Stimulated activated CD4-positive, alpha-beta T cell treated with anti-CD3 and anti-CD28 coated beads, TNF-alpha, amount 100 ng/mL, for 4 hours (primary cell): ENCODE measurements around the gene SUMO1.
A peak's percentile ranks its signal among the peaks of the same experiment; 100 is the strongest.
"Not testable (repeated sequence)": the region's sequence is repeated elsewhere in the genome, so short reads cannot be mapped to it uniquely, and the experiment has no call there.

Source experiments
- DNase-seq, 3 experiments: peaks; one replicate each; pipeline ENCODE4 v3.0.0-alpha.2; 2020; ENCODE audit warnings: low read depth in 3 of 3

The SUMO1 gene

GRCh38 chr2:202238234-202239197 lies at the start of gene SUMO1:
Gene SUMO1, minus strand, starts transcription at chr2:202238597. Its CDS starts 146 bp downstream, at chr2:202238451.
- DNase-seq = peak; percentile 75 to 85 (median 78)

- DNase-seq = no peak
Observed at GRCh38 chr2:202286595-202286994, 48.2 kb upstream of the SUMO1 start.

- DNase-seq = no peak
Observed at GRCh38 chr2:202278944-202279343, 40.5 kb upstream of the SUMO1 start.

DNA sequence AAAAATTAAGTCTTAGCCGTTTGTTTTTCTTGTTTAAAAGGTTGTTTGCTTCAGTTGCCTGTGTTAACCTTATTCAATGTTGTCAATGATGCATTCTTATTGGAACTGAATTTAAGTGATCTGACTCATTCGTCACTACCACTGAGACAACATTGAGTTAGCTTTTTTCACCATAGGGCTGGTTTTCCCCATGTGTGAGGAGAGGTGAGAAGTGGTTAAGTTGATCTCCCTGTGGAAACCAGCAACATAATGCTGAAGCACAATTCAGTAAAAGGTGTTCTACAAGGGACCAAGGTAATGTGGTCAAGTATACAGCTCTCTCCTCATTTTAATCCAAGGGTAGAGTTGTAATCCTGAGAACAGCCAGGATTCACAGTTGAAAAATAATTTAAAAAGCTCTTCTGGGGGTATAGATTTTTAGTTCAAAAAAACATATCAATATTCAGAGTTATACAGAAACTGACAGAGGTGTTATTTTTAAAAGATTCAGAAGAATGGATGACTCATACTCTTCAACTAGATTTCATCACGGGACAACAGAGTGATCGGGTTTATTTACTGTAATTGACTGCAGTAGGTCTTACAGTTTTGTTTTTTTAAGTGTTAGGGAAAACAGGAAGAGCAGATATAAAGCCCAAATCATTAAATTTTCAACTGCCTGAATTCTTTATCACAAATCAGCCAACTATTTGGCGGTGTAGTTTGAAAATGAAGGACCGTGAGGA lies 39.8 kb upstream of the SUMO1 start:
- no peak for DNase-seq

GRCh38 chr2:202276078-202276720 lies 37.8 kb upstream of the SUMO1 start:
- not testable (repeated sequence) for DNase-seq

DNA sequence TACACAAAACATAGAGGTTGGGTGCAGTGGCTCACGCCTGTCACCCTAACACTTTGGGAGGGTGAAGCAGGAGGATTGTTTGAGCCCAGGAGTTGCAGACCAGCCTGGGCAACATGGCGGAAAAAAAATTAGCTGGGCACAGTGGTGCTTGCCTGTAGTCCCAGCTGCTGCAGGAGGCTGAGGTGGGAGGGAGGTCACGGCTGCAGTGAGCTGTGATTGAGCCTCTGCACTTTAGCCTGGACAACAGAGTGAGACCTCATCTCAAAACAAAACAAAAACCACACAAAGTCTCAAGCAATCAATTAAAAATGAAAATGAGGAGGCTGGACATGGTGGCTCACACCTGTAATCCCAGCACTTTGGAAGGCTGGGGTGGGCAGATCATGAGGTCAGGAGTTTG lies 32.1 kb upstream of the SUMO1 start:
- DNase-seq = no peak

DNA sequence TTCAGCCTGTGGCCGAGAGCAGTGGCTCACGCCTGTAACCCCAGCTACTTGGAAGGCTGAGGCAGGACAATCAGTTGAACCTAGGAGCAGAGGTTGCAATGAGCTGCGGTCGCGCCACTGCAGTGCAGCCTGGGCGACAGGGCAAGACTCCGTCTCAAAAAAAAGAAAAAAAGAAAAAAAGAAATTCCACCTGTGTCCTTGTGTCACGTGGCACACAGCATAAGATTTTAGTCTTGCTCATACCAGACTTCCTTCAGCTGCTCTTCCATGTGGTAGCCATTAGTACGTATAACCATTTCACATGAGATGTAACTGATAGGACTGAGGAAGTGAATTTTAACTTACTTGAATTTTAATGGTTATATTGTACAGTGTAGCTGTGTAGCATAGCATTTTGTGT lies 31.2 kb upstream of the SUMO1 start:
- DNase-seq = no peak

GRCh38 chr2:202267495-202267894 lies 29.1 kb upstream of the SUMO1 start:
- DNase-seq = no peak

DNA sequence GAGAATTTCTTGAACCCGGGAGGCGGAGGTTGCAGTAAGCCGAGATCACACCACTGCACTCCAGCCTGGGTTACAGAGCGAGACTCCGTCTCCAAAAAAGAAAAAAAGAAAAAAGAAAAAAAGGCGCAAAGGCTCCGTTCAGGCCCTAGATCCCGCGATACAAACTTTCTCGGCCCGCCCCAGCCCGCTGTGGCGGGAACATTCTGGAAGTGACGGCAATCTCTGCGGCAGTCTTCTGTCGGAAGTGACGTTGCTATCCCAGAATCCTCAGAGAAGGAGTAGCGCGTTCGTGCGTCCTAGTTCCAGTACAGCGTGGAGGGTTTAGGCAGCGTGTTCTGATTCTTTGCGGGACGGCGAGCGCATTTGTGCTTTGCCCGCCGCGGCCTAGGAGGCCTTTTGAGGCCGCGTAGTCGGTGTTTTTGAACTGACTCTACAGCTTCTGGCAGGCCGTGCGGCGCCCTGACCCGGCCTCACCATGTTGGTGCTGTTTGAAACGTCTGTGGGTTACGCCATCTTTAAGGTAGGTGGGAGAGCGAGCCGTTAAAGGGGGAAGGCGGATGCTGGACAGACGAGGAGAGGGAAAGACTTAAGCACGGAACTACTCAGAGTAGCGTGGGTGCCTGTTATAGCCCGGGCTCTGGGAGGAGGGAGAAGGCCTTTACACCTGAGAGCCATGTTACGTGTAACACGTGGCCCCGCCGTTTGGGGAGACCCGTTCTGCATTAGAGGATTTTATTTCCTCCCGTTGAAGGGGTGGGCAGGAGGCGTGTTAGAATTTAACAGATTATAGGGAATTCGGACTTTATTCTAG lies 27.3 kb upstream of the SUMO1 start, which contains the start of gene NOP58:
Gene NOP58 (plus strand): TSS at position 297 of the 811 bp plus-strand sequence. CDS start 179 bp downstream, at position 476.
- DNase-seq = peak; percentile 60 to 79 (median 78)

GRCh38 chr2:202261531-202261930 lies 23.1 kb upstream of the SUMO1 start:
- DNase-seq = no peak

DNA sequence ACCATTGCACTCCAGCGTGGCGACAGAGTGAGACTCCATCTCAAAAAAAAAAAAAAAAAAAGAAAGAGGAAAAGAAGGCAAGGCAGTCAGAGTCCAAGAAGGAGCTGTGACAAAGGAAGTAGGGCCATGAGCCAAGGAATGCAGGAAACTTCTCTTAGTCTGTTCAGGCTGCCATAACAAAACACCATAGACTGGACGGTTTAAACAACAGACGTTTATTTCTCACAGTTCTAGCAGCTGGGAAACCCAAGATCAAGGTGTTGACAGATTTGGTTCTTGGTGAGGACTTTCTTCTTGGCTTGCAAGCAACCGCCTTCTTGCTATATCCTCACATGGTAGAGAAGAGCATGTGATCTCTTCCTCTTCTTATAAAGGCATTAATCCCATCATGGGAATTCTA lies 13.1 kb upstream of the SUMO1 start:
- no peak for DNase-seq

DNA sequence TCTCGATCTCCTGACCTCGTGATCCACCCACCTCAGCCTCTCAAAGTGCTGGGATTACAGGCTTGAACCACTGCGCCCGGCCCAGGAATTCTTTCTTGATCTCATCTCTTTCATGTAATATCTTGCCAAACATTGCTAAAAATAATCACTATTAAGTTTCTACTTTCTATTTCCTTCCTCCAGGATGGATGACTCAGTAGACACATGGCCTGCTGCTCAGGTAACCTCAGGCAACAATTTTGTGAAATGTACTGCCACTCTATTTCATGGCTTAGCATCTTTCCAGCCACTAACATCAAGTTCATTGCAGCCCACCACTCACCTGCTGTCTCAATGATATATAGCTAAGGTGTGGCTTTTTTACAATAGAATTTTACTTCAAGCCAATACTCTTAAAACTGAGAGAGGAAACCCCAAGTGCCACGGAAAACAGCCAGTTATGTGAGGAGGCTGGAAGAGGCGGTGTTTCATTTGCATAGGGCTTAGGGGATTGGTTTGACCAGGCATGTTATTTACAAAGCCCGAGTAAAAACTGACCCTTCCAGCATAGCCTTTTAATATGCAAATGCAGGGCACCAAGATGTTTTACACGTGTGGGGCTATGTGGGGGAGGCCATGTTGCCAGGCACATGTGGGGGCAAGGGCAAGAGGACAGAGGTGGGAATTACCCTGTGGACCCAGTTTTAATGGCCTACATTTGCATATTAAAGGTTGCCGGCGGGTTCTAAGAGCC lies 11.3 kb upstream of the SUMO1 start:
- no peak for DNase-seq

DNA sequence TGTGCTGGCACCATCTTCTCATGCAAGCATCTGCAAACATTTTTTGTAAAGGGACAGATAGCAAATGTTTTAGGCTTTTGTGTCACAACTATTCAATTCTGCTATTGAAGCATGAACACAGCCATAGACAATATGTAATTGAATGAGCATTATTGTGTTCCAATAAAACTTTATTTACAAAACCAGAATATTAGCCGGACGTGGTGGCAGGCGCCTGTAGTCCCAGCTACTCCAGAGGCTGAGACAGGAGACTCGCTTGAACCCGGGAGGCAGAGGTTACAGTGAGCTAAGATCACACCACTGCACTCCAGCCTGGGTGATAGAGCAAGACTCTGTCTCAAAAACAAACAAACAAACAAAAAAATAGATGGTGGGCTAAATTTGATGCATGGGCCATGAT lies 9.3 kb upstream of the SUMO1 start:
- DNase-seq = not testable (repeated sequence)

DNA sequence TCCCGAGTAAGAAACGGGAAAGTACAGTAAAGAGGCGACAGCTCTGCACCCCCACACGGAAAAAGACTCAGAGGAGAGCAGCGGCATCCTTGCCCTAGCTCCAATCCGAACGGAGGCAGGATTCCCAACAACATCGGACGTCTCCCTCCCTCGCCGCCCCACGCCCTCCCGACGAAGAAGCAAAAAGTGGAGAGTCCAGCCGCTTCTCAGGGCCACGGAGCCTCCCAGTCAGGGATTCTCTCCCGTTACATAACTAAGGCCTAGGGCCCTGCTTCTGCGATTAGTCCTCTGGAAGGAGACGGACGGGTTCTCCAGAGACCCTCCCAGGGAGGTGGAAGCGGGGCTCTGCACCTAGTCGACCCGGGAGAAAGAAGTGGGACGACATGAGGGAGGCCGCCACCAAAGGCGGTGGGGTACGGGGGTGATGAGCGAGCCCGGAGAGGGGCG lies 587 bp downstream of the SUMO1 start:
- DNase-seq = peak in 2 of 3 experiments; percentile 1 to 9

GRCh38 chr2:202221873-202222272 lies 16.5 kb downstream of the SUMO1 start:
- no peak for DNase-seq

DNA sequence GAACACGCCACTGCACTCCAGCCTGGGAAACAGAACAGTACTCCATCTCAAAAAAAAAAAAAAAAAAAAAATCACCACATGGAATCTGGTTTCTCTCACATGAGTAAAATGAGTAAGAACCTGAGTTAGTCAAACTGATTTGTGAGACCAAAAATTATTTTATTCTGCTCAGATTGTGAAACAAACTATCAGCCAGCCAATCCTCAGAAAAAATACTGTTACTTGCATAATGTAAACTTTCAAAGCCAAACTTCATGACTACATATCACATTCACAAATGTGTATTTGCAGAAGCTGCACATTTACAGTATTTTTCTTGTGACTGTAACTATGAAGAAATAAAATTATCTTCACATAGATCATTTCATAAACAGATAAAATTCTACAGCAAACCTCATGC lies 23.2 kb downstream of the SUMO1 start:
- no peak for DNase-seq

DNA sequence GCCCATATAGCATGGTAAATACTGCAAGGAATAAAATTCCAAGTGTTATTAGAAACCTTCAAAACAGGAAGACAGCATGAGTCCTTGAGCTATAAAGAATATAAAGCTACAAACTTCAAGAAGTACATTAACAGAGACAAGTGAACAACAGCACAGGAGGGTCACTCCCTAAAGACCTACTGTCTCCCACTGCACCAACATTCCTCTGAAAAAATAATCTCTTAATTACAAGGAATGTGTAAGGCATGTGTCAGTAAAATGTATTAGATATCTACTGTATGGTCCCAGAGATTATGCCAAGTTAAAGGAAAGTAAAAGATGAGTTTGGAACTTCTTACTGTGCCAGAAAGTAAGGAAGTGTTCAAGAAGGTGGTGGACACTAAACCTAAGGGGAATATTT lies 29.9 kb downstream of the SUMO1 start:
- DNase-seq = no peak

DNA sequence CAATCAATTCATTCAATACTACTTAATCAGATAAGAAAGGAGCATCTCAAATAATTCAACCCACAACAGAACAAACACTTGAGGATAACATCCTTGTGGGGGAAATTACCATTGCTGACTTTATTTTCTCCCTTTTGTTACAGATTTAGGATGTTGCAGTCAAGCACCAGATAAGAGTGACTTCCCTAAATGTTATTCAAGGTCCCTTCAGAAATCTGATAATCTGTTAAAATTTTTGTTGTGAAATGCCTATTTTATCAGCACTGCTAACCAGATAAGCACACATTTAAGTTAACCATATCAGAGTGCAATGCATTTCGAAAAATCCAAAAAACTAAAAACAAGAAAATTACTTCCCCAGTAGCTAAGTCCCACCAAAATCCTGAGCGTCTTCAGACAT lies 33.5 kb downstream of the SUMO1 start:
- no peak for DNase-seq

DNA sequence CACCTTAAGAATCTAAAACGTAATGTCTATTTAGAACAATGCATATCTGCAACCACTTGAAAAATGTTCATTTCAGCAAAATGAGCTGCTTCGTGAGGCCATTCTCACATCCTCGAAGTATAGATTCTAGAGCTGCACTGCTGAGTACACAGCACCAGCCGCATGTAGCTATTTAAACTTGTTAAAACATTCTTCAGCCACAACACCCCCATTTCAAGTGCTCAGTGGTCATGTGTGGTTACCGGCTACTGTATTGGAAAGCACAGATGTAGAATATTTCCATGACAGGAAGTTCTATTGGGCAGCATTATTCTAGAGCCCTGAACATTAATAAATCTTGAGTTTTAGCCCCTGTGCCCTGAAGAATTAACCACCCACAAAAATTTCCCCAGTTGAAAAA lies 35.0 kb downstream of the SUMO1 start:
- no peak for DNase-seq
